Fibroblast of villous mesenchyme (primary cell): ENCODE data around the gene ASAP2. TPM values are rescaled to one million over a fixed set of nuclear protein-coding genes. Genes with fewer than 3 reads are reported as not detected.

Experiments
- DNase-seq: peaks from one replicate; pipeline ENCODE4 v3.0.0-alpha.2; 2010; ENCODE audit warnings: low read depth
- H3K4me3 ChIP-seq: 2 replicates; pipeline ENCODE4 v1.5.1; 2011; ENCODE audit warnings: low read depth, mild to moderate bottlenecking, low read length
- CTCF ChIP-seq: IDR thresholded peaks from 2 replicates; pipeline ENCODE4 v1.5.1; 2012; ENCODE audit warnings: low read depth, mild to moderate bottlenecking, low read length; ENCODE audit not compliant: insufficient read depth
- total RNA-seq: library from RNA; depleted of rRNA; stranded (reverse); fragments of >200 nt; gene quantifications from 2 replicates; pipeline ENCODE4 v1.2.3, GENCODE V29; 2012

The ASAP2 gene
- total RNA-seq, 1 donor = 66.5 TPM

GRCh38 chr2:9420495-9420894, 213.9 kb downstream of the ASAP2 start:
- H3K4me3 ChIP-seq = no peak overlapping the region
- no peak for DNase-seq
- TF ChIP-seq CTCF = no peak

- TF ChIP-seq CTCF = no peak
- peak overlapping the region; percentile 90 for H3K4me3 ChIP-seq
- peak; percentile 32 for DNase-seq
These were observed 215.9 kb downstream of the ASAP2 start for GRCh38 chr2:9422321-9423099.

GRCh38 chr2:9423100-9423921, 216.7 kb downstream of the ASAP2 start, which contains the start of the genes CPSF3 and ITGB1BP1:
CPSF3 (plus strand) TSS chr2:9423654; CDS start chr2:9423774, 120 bp downstream.
ITGB1BP1 (minus strand) TSS chr2:9423528; CDS start chr2:9418697, 4,831 bp downstream.
- H3K4me3 ChIP-seq = peak within 1 kb of the TSS; percentile 90
- TF ChIP-seq CTCF = no peak
- peak; percentile 98 for DNase-seq

- DNase-seq = peak; percentile 54
- H3K4me3 ChIP-seq = peak overlapping the region; percentile 90
- TF ChIP-seq CTCF = no peak
These were observed 217.3 kb downstream of the ASAP2 start for GRCh38 chr2:9423922-9424272.

- no peak for DNase-seq
- H3K4me3 ChIP-seq = peak overlapping the region; percentile 90
- no peak for TF ChIP-seq CTCF
These were observed 218.0 kb downstream of the ASAP2 start for GRCh38 chr2:9424447-9425164.

GRCh38 chr2:9428965-9429577, 222.5 kb downstream of the ASAP2 start:
- no peak for DNase-seq
- H3K4me3 ChIP-seq = no peak overlapping the region

More at GRCh38 chr2:9428965-9429577, 222.5 kb downstream of the ASAP2 start:
- TF ChIP-seq CTCF = no peak
